Daoy (cell line): ENCODE results near the gene ALG5. TPM values are rescaled to one million over a fixed set of nuclear protein-coding genes. Genes with fewer than 3 reads are reported as not detected.
A peak's percentile ranks its signal among the peaks of the same experiment; 100 is the strongest.

ENCODE experiments used
- DNase-seq: peaks from one replicate; pipeline ENCODE4 v3.0.0-alpha.2; 2015; ENCODE audit warnings: low read depth
- total RNA-seq: library from RNA; depleted of rRNA; stranded (reverse); fragments of >200 nt; shearing (Covaris generic); gene quantifications from 2 replicates; pipeline ENCODE4 v1.2.3, GENCODE V29; 2014

Gene ALG5
- total RNA-seq, 1 experiment from 2014 or later: 30.5 TPM

DNA sequence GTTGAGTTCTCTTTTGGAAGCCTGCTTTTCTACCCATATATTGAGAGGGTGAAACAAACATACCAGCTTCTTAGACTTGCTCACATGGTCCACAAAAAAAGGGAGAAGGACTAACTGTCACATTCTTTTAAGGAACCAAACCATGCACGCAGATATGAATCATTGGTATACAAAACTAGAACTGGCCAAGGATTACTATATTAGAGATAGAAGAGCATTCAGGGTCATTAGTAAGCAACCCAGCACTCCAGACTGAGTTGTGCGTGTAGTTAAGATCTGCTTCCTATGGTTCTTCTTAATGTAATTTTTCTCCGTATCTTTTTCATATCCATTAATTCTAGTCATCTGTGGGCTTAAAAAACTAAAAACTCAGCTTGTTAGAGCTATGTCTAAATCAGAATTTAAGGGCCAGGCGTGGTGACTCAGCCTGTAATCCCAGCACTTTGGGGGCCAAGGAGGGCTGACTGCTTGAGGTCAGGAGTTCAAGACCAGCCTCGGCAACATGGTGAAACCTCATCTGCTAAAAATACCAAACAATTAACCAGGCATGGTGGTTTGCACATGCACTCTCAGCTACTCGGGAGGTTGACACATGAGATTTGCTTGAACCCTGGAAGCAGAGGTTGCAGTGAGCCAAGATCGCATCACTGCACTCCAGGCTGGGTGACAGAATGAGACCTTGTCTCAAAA is 19.6 kb downstream of the ALG5 start:
- no peak for DNase-seq

DNA sequence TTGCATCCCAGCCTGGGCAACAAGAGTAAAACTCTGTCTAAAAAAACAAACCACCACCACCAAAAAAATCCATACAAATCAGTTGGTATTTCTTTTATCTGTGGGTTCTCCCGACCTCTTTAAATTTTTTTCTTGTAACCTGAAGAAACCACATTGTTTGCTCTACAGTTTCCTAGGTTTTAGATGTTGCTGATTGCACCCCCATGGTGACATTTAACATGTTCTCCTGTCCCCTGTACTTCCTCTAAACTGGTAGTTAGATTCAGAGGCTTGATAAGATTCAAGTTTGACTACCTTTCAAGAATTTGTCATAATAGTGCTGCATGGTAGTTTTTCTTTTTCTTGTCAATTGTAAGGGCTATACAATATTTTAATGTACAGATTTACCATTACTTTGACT is 24.0 kb downstream of the ALG5 start:
- DNase-seq: no peak

DNA sequence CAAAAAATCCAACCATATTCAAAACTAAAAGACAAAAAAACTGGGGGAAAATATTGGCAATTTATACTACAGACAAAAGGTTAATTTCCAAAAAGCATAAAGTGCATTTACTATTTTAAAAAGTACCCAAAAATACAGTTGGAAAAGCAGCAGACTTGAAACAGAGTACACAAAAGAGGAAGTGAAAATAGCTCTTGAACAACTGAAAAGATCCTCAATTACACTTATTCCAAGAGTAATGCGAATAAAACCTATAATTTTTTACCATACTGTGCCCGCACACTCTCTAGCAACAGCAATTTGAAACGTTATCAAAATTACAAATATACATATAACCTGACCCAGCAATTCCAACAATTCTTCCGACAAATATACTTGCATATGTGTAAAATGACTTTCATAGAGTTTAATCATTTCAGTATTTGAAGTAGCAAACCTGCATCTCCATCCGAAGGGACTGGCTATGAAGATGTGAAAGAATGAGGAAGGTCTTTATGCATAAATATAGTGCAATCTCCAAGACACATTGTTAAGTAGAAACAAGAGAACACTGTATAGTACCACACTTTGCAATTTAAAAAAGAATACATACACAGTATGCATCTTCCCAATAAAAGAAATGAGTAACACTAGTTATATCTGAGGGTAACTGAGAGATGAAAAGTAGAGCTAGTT is 25.4 kb downstream of the ALG5 start:
- DNase-seq: no peak

DNA sequence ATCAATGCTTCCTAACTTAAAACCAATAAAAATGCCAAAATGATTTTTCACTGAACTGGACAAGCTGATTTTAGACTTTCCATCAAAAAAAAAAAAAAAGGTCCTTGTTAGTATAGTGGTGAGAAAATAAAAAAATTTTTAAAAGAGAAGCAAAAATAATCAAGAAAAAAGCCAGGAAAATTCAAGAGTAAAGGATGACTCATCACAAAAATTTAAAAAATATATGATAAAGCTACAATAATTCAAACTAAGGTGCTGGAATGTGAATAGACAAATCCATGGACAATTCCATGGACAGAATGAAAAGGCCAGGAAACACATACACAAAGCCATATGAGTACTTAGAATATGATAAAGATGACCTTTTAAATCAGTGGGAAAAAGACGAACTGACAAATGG is 26.1 kb downstream of the ALG5 start:
- DNase-seq: no peak

DNA sequence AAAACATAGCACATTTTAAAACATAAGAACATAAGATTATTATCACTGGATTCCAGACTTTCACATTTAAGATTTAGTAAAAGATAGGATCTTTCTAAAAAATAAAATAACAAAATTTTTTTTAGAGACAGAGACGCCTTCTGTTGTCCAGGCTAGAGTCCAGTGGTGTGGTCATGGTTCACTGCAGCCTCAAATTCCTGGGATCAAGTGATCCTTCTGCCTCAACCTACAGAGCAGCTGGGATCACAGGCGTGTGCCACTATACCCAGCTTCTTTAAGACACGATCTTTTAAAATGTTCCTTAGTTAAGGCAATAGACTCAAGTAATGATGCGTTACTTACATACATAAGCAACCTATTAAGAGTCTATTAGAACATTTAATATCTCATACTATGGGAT is 32.7 kb downstream of the ALG5 start:
- no peak for DNase-seq

DNA sequence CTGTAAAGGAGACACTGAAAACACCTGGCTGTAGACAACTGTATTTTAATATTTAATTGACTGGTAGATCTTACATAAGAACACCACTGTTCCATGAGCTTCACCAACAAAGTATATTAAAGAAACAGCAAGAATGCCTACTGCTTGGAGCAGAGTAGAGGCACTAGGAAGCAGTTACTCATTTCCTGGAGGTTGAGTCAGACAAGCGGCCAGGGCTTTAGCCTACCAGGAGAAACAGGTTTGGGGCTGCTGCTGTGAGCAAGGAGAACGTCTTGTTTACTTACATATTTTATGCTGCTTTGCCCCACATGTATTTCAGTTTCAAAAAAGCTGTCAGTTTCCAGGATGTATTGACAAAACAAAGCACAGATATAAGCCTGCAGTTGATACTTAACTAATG is 33.4 kb downstream of the ALG5 start:
- DNase-seq: peak; percentile 59

DNA sequence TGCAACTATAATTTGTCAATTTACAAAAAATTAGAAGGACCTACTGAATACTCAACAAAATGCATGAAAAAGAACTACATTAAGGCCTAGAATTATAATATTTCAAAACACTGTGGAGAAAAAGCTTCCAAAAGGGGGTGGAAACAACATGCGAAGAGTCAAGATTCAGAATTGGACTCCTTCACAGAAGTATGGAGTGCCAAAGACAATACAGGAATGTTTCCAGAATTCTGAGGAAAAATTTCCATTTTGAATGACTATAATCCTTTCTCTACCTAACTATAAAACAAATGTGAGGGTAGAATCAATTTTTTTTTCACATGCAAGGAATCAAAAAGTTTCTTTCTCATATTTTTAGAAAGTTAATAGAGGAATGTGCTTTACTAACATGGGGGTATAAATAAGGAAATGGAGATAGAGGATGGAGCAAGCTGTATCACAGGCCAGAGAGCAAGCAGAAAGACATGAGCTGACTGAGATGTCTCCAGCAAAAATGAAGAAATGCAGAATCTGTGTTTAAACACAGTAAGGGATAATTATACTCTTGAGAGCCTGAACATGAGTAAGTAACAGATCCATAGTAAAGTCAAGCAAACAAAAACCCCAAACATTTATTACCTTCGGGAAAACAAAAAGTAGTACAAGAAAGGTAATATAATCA is 39.6 kb downstream of the ALG5 start:
- no peak for DNase-seq

DNA sequence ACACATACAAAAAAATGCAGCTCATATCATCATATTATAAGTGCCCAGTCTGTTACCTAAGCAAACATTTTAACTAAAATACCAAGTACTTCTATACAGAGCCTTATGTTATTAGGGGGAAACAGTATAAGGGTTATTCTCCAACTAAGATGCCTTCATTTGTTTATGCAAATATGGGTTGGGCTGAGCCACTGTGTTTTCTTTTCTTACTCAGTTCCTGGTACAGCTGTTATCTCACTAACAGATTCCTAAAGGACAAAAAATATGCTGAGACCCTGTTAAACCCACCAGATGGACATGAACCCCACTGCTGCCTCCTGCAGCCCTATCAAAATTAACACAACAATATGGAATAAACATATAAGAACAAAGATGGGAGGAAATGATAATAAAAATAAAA is 44.6 kb downstream of the ALG5 start:
- DNase-seq: no peak

DNA sequence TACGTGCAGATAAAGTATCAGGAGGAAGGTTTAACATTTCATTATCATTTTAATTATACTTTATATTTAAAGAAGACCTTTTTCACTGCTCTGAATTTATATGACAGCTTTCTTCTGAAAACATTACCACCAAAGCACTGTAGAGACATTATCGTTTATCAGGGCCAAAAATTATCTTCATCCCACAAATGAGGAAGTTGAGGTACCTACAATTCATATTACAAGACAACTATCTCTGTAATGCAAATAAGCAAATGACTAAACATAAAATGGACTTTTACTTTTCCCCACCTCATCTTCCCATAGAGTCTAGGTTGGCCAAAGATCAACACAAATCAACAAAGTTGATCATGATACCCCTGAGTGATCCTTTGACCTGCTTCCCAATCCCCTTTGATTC is 48.2 kb downstream of the ALG5 start:
- no peak for DNase-seq

DNA sequence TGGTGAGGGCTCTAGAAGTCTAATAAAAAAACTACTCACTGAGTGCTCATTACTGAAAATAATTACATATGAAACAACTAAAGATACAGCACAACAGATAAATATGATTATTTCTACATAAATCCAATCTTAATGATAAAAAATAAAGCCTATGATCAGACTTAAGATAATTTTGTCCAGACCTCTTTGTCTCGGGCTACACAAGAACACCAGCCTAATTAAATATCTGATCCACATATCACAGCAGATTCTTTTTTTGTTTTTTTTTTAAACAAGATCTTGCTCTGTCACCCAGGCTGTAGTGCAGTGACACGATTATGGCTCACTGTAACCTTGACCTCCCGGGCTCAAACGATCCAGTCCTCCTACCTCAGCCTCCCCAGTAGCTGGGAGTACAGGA is 48.8 kb downstream of the ALG5 start:
- no peak for DNase-seq

DNA sequence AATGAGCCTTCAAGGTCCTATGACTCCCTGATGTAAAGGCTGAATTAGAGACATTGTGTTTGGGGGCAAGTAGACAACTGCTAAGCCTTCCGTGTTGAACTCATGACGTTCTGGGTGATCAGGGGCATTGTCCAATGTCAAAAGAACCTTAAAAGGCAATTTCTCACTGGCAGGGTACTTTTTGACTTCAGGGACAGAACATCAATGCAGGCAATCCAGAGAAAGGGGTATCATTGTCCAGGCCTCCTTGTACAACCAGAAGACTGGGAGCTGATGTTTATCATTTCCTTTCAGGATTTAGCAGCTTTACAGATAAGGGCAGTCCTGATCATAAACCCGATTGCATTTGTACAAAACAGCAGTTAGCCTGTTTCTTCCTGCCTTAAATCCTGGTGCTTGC is 54.1 kb downstream of the ALG5 start:
- no peak for DNase-seq

DNA sequence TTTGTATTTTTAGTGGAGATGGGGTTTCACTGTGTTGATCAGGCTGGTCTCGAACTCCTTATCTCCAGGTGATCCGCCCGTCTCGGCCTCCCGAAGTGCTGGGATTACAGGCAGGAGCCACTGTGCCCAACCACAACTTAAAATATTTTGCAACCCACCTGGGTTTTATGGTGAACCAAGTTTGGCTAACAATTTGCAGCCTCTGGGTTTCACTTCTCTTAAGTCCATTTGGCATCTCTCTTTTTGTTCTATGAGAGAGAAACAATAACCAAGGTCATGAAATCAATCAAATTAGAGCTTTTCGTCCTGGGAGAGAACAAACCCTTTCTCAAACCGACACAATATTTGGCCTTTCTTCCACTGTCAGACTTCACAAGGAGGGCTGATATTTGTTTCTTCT is 73.5 kb downstream of the ALG5 start:
- no peak for DNase-seq

DNA sequence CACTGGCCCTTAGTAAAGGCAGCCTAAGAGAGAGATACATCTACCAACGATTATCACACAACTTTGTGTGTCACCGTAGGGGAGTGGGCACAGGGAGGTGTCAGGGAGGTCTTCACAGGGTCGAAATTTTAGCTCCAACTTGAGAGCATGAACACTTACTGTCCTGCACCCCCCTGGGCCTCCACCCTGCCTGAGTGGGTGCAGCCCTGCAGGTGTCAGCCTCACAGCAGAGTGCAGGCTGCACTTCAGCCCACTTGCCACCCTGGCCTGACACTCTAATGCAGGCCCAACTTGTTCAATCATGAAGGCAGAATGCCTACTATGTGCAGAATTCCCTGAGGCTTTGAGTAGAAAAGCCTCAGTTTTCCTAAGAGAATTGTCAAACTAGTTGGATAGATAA is 75.1 kb downstream of the ALG5 start:
- DNase-seq: no peak

DNA sequence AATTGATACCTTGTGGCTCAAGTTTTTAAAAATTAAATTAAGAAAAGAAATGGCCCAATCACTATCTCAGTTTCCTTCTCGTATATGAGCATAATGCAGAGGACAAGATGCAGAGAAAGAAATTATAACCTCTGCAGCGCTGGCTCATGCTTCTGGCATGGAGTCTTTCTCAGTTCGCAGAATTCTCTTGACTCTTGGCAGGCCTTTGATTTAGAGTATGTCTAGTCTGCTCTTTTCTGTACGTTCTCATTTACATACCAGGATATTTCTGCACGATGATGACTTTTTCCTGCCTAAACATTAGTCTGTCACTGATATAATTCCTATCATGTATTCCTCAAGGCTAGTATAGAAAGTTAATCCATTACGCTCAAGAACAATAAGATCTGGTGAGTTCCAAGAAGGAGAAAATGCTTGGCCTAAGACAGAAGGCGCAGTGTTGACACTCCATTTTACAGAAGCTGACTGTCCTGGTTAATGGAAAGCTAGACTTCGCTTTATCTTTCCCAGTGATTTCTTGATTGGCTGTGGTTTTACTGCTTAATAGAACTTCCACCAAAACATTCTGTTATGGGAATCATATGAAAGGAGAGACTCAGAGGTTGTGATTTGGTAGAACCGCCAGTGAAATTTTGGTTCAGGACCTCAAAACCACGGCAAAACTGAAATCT is 77.4 kb downstream of the ALG5 start:
- DNase-seq: no peak

DNA sequence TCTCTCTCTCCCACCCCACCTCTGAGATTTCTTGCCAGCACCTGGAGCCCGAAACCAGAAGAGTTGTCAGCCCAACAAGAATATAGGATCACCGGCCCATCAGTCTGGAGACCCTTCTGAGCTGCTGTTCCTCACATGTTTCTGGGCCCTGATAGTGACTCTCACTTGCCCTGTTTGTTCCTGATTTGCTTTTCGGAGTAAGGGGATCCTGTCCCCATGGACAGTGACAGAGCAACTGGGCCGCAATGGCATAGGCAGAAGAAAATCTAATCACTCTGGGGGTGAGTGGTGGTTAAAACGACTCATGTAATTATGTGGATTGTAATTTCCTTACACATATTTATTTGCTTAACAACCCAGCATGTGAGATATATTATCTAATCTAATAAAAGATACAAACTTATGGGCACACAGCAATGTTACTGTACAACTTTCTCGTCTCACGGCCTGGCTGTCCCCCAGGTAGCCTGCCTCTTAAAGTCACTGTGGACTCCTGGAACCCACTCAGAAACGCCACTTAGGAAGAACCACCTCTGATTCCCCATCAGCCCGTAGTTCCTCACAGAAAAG is 78.4 kb downstream of the ALG5 start:
- DNase-seq: no peak

DNA sequence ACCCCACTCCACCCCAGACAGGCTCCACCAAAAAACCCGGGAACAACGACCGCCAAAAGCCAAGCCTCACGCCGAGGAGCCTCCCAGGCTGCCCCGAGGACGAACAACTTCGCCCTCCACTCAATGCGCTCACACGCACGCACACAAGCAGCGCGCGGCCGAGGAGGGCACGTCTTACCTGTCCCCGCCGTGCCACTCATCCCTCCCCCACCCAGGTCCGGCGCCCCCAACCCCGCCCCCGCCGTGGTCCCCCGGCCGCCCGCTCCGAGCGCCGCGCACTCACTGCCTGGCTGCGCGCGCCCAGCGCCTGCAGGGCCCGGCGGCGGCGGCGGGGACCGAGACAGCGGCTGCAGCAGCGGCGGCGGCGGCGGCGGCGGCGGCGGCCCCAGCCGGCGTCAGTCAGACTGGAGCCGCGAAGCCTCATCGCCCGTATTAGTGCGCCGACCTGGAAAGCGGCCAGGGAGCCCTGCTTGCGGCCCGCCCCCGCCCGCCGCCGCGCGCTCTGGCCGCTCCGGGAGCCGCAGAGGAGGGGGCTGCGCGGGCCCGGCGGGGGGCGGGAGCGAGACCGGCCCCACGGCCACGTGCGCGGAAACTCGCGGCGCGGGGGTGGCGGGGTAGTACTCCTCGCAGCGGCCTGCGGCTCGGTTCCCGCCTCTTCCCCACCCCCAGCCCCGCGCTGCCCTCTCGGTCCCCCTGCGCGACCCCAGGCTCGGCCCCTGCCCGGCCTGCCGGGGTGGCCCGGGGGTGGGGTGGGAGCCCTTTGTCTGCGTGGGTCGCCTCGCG is 79.1 kb downstream of the ALG5 start, which contains the start of gene SMAD9:
SMAD9 (minus strand) TSS at position 406 of the 783 bp plus-strand sequence. CDS start 40,549 bp downstream, outside the sequence.
- DNase-seq: peak; percentile 65

DNA sequence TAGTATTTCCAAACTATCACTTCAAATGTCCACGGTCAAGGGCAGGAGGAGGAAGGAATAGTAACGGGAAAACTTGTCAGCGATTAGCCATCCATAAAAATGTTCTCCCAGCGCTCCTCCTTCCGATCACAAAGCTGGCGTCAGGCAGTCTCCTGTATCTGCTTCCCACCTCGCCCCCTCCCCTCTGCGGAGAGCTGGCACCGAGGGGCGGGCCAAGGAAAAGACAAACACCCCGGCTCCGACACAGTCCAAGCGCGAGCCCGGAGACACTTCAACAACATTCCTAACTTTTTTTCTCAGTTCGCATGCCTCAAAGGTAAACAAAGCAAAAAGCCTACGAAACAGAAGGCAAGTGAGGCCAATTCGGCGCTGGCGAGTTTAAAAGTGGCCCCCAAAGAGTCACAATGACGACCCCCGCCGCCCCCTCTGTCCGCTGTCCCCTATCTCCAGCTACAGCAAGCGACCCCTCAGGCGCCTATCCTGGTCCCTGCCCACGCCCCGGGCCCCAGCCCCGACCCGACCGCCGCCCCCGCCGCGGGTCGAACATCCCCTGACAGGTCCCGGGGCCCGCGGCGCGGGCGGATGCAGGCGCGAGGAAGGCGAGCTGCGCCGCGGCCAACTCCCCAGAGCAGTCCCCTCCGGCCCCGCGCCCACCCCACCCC is 79.8 kb downstream of the ALG5 start:
- peak; percentile 25 for DNase-seq

DNA sequence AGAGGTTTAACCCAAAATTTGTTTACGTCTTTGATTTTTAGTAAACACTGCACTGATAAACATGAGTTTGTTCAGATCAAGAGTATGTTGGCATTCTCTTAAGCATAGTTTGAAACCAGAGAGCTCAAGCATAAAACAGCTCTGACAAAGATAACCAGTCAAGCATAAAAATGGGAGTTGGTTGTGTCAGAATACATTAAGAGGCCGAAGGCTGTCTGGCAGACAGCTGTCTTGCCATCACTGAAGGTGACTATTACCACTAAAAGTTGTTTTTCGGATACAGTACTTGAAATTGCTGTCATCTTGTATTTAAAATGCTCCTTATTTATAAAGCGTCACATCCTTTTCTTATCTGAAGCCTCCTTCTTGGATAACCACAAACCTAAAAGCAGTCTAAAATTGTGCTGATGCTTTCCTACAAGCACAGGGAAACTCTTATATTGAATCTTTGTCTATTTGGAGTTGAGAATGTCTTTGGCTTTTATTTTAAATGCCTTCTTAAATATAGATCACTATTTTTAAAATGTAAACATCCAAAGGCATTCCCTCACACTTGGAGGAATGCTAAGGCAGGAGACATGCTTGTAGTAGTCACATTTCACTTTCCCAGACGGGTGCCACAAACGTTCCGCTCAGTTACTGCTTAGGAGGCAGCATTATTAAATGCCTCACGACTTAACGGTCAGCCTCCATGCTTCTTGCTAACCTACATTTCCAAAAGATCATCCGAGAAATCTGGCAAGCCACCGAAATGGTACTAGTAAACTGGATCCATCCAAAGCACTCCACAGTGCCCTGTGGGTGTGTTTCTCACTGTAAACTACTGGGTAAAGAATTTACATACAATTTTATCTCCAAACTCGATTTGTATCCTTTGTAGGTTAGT is 80.7 kb downstream of the ALG5 start:
- DNase-seq: peak; percentile 12

DNA sequence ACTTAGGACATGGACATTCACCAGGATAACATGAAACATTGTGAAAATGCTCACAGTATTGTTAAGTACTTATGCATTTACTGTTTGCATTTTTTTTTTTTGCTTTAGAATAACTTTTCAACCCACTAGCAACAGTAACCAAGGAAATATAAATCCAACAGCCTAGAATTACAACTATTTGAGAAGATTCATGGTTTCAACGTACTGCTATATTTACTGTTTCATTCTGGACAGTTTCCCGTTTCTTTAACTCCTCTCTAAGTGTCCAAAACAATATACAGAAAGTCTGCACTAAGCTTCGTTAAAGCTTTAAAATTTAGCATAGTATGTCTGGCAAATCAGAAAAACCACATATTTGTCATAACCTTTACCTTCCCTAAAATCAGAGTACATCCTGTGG is 81.8 kb downstream of the ALG5 start:
- DNase-seq: no peak
